Measurements from ENCODE around the gene PAQR9. TPM values are rescaled to one million over a fixed set of nuclear protein-coding genes. Genes with fewer than 3 reads are reported as not detected.

The PAQR9 gene
- total RNA-seq, 6 donors from 2014 or later = not detected

- ATAC-seq (ENCODE audit: low FRiP score in 2 of 2) (peak in 1 of 2 donors; percentile 57), DNase-seq (no peak)
- H3K27ac ChIP-seq = no peak overlapping the region
- H3K27me3 ChIP-seq = no peaks in the 10 kb centered on the region
- no peaks in the 10 kb centered on the region for H3K4me1 ChIP-seq
- 74% methylated on average over 6 of the region's 6 CpGs for WGBS, 2 donors
- H3K4me3 ChIP-seq = no peak overlapping the region
- no peaks in the 10 kb centered on the region for H3K9me3 ChIP-seq
- H3K36me3 ChIP-seq = no peaks in the 10 kb centered on the region
- TF ChIP-seq CTCF (IDR thresholded peaks at IDR 0.05) (no peak), POLR2A (IDR thresholded peaks at IDR 0.05) (no peak), POLR2AphosphoS5 (IDR thresholded peaks at IDR 0.05) (no peak), EP300 (IDR thresholded peaks at IDR 0.05) (no peak)
Observed at GRCh38 chr3:142912402-142913172, 50.9 kb downstream of the PAQR9 start.

Small RNA genes within 50 kb of the gene (small RNA-seq; reads per million reads assigned to genes)
- 0 reads per million in 4 donors for gene AC021074.2

Other genes with a start within 250 kb of the PAQR9 start
- gene TRPC1, start 239.6 kb downstream of the PAQR9 start, total RNA-seq = 10 to 100 TPM in 2 of 6 donors, 1 to 10 TPM in 4; 1.7 to 10.5 (median 5.4) TPM
- gene PCOLCE2, start 74.6 kb downstream of the PAQR9 start, total RNA-seq = 10 to 100 TPM in 5 of 6 donors, 1 to 10 TPM in 1; 9.4 to 46.3 (median 17.9) TPM
- gene U2SURP, start 37.9 kb upstream of the PAQR9 start, total RNA-seq = 100 to 1,000 TPM in 2 of 6 donors, 10 to 100 TPM in 4; 47.4 to 126 (median 58.6) TPM
- 10 to 100 TPM in 4 of 6 donors, 1 to 10 TPM in 2; 2.1 to 12.8 (median 11.7) TPM for gene CHST2, start 156.1 kb upstream of the PAQR9 start, total RNA-seq

Measured in upper lobe of left lung (tissue), 6 donors.